ENCODE measurements around the gene UNC119.

UNC119 gene

DNA sequence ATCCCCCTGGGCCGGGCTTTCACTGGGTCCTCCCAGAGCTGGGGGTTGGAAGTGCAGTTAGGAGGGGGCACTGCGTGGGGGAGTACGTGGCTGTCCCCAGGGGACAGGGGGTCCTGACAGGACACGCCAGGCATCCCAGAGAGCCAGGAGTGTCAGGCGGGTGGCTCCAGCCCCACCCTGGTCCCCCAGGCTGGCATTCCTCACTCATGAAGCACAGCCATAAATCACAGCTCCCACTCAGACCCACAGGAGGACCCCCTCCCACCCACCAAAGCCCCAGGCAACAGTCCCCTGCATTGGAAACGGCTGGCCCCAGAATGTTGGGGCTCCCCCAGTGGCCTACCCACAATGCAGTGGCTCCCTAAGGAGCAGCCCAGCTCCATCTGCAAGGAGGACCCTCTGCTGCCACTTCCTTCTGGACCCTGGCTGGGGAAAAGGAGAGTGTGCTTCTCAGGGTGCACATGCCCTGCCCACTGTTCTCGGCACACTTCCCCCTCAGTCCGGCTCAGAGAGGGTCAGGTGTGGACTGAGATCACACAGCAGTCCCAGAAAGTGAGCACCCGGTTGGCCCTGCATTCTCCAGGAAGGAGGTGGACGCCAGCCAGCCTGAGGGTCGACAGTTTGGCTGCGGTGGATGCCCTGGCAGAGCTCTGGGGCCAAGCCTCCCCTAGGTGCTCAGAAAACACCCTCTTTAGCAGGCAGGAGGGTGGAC lies 53.6 kb downstream of the UNC119 start:
- no peak for DNase-seq (ENCODE audit: low read depth)

DNA sequence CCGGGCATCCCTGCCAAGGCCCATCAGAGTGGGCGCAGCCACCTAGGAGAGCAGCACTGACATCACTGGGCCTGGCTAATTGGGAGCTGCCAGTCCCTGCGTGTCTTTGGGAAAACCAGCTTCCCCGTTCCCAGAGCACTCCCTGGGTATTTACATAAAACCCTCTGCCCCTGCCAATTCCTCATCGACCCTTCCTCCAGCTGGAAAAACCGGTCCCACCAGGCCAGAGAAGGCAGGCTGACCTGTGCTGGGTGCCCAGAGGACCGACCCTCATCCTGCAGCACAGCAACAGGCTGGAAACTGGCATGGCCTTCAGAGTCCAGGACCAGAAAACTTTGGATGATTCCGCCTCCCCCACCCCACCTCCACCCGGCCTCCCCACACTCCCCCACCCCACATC lies 54.5 kb downstream of the UNC119 start:
- no peak for DNase-seq (ENCODE audit: low read depth)
